ENCODE data around the gene UGT3A1. TPM values are rescaled to one million over a fixed set of nuclear protein-coding genes. Genes with fewer than 3 reads are reported as not detected.

UGT3A1 gene
- total RNA-seq, 2 donors from 2014 or later, result not detected

DNA sequence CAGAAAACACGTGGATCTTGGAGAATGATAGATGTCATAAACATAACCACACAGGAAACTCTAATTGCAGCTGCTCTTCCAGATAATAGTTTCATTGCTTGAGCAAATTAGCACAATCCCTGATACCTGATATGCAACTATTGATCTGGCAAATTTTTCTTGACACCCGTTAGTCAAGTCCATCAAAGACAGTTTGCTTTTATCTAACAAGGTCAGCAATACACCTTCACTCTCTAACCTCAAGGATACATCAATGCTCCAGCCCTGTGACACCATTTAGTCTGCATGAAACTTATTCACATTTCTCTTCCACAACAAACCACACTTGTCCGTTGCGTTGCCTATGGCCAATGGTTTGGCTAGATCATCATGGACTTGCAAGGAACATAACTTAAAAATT lies 16.6 kb downstream of the UGT3A1 start:
- Mint-ChIP-seq H3K27me3 (ENCODE audit: low read depth) (peaks cover 5% of the 10 kb centered on the region), H3K9me3 (peaks cover 4 to 5% of the 10 kb centered on the region in 2 donors)

DNA sequence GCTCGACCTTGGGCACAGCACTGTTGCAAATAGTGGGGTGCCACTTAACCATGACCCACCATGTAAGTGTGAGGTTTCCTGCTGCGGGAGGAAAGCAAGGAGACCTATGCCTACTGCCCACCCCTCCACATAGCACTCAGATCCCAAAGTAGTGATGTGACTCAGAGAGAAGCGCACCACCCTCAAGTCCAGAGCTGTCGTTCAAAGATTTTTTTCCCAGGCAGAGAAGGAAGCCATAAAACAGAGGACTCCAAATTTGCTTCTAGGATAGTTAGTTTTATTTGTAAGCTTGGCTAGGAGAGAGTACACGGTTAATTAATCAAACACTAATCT lies 19.3 kb downstream of the UGT3A1 start:
- H3K27ac Mint-ChIP-seq, result no peak overlapping the region
- H3K36me3 Mint-ChIP-seq (ENCODE audit: insufficient read depth in 2 of 2), result peaks cover 0 to 4% of the 10 kb centered on the region in 2 donors
- H3K9me3 Mint-ChIP-seq, result peaks cover 0 to 2% of the 10 kb centered on the region in 2 donors
- ATAC-seq (replicated peaks in 1 of 2) (no peak), DNase-seq (no peak)
- H3K4me3 Mint-ChIP-seq, result no peak overlapping the region
- peaks cover 9% of the 10 kb centered on the region for H3K27me3 Mint-ChIP-seq (ENCODE audit: low read depth)
- H3K4me1 Mint-ChIP-seq (ENCODE audit: low read depth), result no peaks in the 10 kb centered on the region

More for the DNA sequence above, 16.6 kb downstream of the UGT3A1 start:
- H3K27ac Mint-ChIP-seq, result no peak overlapping the region
- ATAC-seq (replicated peaks in 1 of 2) (no peak), DNase-seq (no peak)
- no peaks in the 10 kb centered on the region for H3K4me1 Mint-ChIP-seq (ENCODE audit: low read depth)
- no peak overlapping the region for H3K4me3 Mint-ChIP-seq
- H3K36me3 Mint-ChIP-seq (ENCODE audit: insufficient read depth in 2 of 2), result peaks cover 0 to 6% of the 10 kb centered on the region in 2 donors

DNA sequence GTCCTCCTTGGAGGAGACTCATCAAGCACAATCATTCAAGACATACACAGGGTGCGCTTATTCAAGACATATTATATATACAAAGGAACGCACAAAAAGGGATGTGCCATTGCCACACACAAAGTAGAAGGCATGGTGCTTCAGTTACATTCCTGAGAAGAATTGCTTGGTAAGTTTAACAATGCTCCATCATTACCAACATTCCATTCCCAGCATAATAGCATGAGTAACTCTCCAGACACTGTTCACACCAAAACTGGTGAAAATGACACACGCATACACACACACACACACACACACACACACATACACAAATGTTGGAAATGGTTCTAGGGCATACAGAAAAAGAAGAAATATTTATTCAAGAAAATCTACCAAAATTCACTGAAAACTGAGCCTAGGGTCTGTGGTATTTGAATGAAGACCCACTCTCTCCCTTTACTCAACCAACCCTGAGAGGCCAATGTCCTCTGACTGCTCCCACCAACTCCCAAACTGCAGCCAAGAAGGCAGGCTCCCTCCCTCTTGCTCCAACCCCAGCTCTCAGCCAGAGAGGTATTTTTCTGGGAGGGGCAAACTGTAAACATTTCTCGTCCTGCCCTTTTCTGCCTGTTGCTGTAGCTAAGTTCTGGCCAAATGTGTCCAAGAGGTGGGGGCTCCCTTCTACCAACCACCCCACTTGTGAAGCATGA lies 19.9 kb downstream of the UGT3A1 start:
- Mint-ChIP-seq H3K9me3 (no peaks in the 10 kb centered on the region), H3K4me3 (no peak overlapping the region), H3K27ac (no peak overlapping the region), H3K36me3 (ENCODE audit: insufficient read depth in 2 of 2) (peaks cover 0 to 3% of the 10 kb centered on the region in 2 donors), H3K4me1 (ENCODE audit: low read depth) (no peaks in the 10 kb centered on the region), H3K27me3 (ENCODE audit: low read depth) (peaks cover 9% of the 10 kb centered on the region)
- no peak for ATAC-seq (replicated peaks in 1 of 2)
- DNase-seq, result no peak

DNA sequence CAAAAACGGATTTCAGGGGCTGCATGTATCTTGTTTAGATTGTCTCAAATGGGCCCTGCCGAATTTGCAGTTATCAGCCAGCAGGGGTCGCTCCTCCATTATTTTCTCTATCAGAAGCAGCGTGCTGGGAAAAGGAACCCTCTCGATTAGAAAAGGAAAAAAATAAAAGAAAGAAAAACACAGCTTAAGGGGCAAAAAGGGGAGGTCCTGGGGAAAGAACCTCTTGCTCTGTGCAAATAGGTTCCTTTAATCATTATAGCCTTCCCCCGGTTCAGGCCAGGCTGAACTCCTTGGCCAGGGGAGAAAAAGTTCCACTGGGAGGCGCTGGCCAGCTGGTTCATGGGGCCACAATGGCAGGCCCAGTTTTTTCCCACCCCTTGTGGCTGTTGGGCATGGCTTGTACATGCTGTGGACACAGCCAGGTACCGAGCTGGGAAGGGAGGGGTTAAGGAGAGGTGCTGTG lies 27.8 kb downstream of the UGT3A1 start:
- Mint-ChIP-seq H3K9me3 (no peaks in the 10 kb centered on the region), H3K4me3 (no peak overlapping the region), H3K4me1 (ENCODE audit: low read depth) (no peaks in the 10 kb centered on the region), H3K27me3 (ENCODE audit: low read depth) (peaks cover 19% of the 10 kb centered on the region), H3K36me3 (ENCODE audit: insufficient read depth in 2 of 2) (peaks cover 0 to 3% of the 10 kb centered on the region in 2 donors), H3K27ac (no peak overlapping the region)
- no peak for ATAC-seq (replicated peaks in 1 of 2)
- DNase-seq, result peak; percentile 4 to 5

DNA sequence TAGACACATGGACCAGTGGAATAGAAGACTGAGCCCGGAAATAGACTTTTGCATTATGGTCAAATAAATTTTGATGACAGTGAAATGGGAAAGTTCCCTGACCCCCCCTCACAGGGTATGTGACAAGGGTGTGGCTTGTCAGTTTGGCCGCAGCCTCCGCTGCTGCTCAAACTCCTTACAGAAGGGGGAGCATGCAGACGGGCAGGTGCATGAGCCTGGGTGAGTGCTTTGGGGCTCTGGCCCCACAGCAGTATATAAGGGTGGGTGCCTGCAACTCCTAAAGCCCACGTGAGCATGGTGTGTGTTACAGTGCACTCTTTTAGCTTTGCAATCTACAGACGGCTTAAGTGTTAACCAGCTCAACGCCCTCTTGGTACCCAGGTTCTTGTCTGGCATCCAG lies 30.9 kb downstream of the UGT3A1 start:
- no peak for ATAC-seq (replicated peaks in 1 of 2)

DNA sequence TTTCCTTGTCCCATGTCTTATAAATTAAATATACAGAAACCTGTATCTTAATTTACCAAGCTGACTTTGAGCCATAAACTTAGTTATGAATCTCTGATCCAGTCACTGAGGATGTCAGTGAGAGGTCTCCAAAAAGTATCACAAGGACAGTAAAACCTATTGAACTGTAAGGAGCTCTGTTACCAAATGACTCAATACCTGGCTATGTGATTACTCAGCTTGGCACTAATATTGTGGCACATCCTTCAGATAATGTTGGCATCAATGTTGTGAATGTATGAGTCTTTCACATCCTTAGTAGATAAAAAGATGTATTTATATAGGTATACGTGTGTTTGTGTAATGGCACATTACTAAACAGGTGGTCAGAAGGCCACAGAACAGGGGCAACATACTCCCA lies 34.8 kb downstream of the UGT3A1 start:
- Mint-ChIP-seq H3K36me3 (ENCODE audit: insufficient read depth in 2 of 2) (peaks cover 0 to 5% of the 10 kb centered on the region in 2 donors), H3K27me3 (ENCODE audit: low read depth) (peaks cover 48% of the 10 kb centered on the region), H3K4me1 (ENCODE audit: low read depth) (no peaks in the 10 kb centered on the region), H3K9me3 (peaks cover 0 to 4% of the 10 kb centered on the region in 2 donors), H3K4me3 (no peak overlapping the region), H3K27ac (no peak overlapping the region)
- ATAC-seq (replicated peaks in 1 of 2) (no peak), DNase-seq (no peak)

More for the DNA sequence above, 30.9 kb downstream of the UGT3A1 start:
- Mint-ChIP-seq H3K27me3 (ENCODE audit: low read depth) (peaks cover 19% of the 10 kb centered on the region), H3K4me1 (ENCODE audit: low read depth) (no peaks in the 10 kb centered on the region), H3K9me3 (no peaks in the 10 kb centered on the region), H3K27ac (no peak overlapping the region), H3K36me3 (ENCODE audit: insufficient read depth in 2 of 2) (peaks cover 0 to 3% of the 10 kb centered on the region in 2 donors), H3K4me3 (no peak overlapping the region)
- no peak for DNase-seq

DNA sequence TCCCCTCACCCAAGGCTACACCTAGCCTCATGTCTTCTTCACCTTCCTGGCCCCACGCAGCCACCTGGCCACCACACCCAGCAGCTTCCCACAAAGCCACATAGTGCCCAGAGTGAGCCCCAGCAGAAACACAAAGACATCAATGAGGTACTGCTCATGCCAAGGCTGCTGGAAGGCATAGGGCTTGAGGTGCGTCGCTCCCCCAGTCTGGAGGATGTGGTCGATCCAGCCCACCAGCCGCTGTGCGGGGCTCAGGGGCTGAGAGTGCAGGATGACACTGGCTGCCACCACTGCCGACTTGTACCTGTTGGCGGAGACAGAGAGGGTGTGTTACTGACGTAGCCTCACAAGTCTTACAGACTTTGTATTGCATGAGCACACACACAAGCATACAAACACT lies 37.0 kb downstream of the UGT3A1 start:
- Mint-ChIP-seq H3K27me3 (ENCODE audit: low read depth) (peaks cover 51% of the 10 kb centered on the region), H3K27ac (no peak overlapping the region), H3K4me1 (ENCODE audit: low read depth) (no peaks in the 10 kb centered on the region), H3K9me3 (peaks cover 0 to 4% of the 10 kb centered on the region in 2 donors), H3K4me3 (no peak overlapping the region), H3K36me3 (ENCODE audit: insufficient read depth in 2 of 2) (peaks cover 0 to 5% of the 10 kb centered on the region in 2 donors)
- ATAC-seq (replicated peaks in 1 of 2) (peak; percentile 52 to 58), DNase-seq (peak; percentile 16 to 22)

DNA sequence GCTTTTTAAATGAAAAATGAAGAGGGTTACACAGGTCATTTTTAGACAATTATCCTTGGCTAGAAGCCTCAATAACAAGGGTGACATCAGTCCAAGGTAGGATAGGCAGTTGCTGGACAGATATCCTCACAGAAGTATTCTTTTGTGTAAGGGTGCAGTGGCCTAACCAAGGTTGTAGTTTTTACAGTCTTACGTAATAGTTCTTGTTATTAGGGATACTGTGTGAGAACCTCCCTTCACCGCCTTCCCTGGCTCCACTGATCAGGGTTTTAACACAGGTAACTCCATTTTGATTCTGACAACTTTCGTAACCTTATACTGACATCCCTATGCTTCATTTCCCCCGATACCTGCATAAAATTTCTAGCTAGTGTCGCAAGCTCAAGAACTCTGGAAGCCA lies 44.1 kb downstream of the UGT3A1 start:
- H3K9me3 Mint-ChIP-seq, result no peaks in the 10 kb centered on the region
- H3K4me1 Mint-ChIP-seq (ENCODE audit: low read depth), result no peaks in the 10 kb centered on the region
- no peak overlapping the region for H3K27ac Mint-ChIP-seq
- no peaks in the 10 kb centered on the region for H3K36me3 Mint-ChIP-seq (ENCODE audit: insufficient read depth in 2 of 2)
- no peak for DNase-seq
- ATAC-seq (replicated peaks in 1 of 2), result no peak
- H3K4me3 Mint-ChIP-seq, result no peak overlapping the region
- H3K27me3 Mint-ChIP-seq (ENCODE audit: low read depth), result peaks cover 25% of the 10 kb centered on the region

DNA sequence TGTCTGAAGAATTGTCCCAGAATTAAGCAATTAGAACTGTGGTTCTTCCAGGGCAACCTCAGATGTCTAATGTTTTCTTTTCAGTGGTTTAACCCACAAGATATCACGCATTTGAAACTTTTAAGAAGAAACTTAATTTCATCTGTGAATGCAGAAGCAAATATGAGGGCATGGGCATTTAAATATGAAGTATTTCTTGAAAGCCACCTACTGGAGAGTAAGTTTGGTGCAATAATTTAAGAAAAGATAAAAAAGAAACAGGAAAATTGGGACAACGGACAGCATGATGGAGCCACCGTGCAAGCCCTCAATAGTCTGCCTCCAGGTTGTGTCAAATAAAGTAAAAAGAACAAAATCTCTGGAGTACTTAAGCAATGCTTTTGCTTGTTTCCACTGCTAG lies 51.6 kb downstream of the UGT3A1 start:
- ATAC-seq (replicated peaks in 1 of 2) (no peak), DNase-seq (no peak)
- no peaks in the 10 kb centered on the region for H3K36me3 Mint-ChIP-seq (ENCODE audit: insufficient read depth in 2 of 2)
- no peak overlapping the region for H3K27ac Mint-ChIP-seq
- H3K27me3 Mint-ChIP-seq (ENCODE audit: low read depth), result peaks cover 12% of the 10 kb centered on the region
- H3K4me3 Mint-ChIP-seq, result no peak overlapping the region
- H3K4me1 Mint-ChIP-seq (ENCODE audit: low read depth), result peaks cover 8% of the 10 kb centered on the region
- no peaks in the 10 kb centered on the region for H3K9me3 Mint-ChIP-seq

DNA sequence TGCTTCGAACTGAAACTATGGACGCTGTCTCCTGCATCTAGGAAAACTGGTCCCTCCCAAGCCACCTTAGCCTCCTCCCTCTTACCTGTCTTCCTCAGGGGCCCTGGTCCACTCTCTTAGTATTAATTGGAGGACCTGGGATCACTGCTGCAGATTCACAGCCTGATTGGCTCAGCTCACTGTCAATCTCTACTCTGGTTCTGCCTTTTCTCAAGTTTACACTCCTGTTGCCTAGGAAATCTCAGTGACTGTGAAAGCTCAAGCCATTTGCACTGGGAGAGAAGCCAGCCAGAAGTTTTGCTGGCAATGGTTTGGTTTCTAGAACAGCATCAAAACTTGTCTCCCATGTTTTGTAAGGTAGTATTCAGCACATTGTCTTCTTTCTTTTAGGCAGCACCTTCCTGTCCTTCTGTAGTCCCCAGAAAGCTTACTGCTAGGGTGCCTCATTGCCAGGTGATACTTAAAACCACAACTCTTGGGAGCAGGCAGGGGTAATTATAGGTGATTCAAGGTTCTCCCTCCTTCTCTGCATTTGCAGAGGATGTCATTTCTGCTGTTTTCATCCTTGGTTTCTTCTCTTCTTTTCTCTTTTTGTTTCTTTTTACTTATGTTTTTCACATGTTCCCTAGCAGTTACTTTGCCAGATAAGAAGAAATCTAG lies 52.5 kb downstream of the UGT3A1 start, which contains the start of gene CAPSL:
Gene CAPSL (minus strand): TSS at position 55 of the 660 bp plus-strand sequence. CDS start 17,502 bp downstream, outside the sequence.
- peaks cover 10% of the 10 kb centered on the region for H3K27me3 Mint-ChIP-seq (ENCODE audit: low read depth)
- ATAC-seq (replicated peaks in 1 of 2) (peak in 1 of 2 donors; percentile 35), DNase-seq (no peak)
- H3K9me3 Mint-ChIP-seq, result no peaks in the 10 kb centered on the region
- H3K4me1 Mint-ChIP-seq (ENCODE audit: low read depth), result peaks cover 8% of the 10 kb centered on the region
- H3K36me3 Mint-ChIP-seq (ENCODE audit: insufficient read depth in 2 of 2), result no peaks in the 10 kb centered on the region
- H3K4me3 Mint-ChIP-seq, result no peak within 1 kb of the TSS
- no peak within 1 kb of the TSS for H3K27ac Mint-ChIP-seq

DNA sequence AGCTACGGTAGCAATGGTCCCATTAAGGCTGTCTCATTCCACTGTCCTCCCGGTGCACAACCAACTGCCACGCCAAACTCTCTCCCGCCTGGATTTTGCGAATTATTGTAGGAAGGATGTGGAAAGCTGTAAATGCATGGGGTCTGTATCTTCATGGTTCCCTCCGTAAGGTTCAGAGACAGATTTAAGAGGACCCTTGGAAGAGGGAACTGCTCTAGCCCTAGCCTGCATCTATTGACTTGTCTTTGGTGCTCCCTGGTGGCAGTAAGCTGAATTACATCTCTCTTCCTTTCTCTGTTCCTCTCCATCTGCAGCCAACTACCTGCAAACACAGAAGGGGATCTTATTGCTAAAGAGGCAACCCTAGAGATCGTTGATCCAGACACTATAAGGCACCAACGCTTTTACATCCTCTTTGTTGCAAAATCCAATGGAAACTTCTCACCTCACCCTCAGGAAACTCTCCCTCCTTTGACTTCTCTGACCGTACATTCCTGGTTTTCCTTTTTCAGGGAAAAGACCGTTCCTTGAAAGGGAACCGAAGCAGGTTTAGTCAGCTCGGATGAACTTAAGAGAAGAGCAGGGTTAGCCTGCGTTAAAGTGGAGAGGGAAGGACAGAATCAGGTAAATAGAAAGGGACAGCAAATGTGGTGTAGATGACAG lies 64.7 kb downstream of the UGT3A1 start:
- ATAC-seq (replicated peaks in 1 of 2), result peak; percentile 35 to 39
- Mint-ChIP-seq H3K9me3 (no peaks in the 10 kb centered on the region), H3K36me3 (ENCODE audit: insufficient read depth in 2 of 2) (no peaks in the 10 kb centered on the region), H3K4me3 (peak overlapping the region; percentile 38 to 82), H3K27me3 (ENCODE audit: low read depth) (peaks cover 13% of the 10 kb centered on the region), H3K27ac (no peak overlapping the region), H3K4me1 (ENCODE audit: low read depth) (peaks cover 54% of the 10 kb centered on the region)
- DNase-seq, result peak; percentile 69 to 80

DNA sequence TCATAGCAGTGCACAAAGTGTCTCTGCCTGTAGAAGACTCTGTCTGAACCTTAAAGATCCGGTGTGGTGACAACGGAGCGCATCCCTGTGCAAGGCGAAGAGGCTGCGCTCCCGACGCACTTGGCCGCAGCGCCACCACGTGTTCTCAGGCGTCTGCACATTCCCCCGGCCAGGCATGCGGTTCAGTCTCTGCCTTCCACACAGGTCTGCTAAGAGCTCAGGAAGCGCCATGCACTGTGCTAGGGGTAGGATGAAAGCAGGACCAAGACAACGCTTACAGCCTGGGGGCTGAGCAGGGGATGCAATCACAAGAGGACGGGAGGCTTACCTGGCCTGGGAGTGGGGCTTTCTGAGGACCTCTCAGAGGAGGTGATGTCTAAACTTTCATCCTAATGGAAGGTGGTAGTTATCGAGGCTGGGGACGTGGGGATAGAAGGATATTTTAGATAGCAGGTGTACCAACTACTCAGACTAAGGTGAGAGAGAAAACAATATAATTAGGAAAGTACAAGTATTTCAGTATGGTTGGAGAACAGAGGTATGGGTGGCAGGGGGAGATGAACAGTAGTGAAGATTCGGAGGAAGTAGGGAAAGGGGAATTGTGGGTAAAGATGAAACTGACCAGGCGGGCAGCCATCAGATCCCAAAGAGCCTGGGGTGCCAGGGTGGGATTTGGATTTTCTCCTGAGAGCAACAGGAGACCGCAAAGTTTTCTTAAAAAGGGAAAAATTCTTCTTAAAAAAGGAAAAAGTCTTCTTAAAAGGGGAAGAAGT lies 66.1 kb downstream of the UGT3A1 start:
- DNase-seq (peak; percentile 86 to 89), ATAC-seq (replicated peaks in 1 of 2) (peak; percentile 87 to 89)
- H3K4me1 Mint-ChIP-seq (ENCODE audit: low read depth), result peaks cover 68% of the 10 kb centered on the region
- H3K9me3 Mint-ChIP-seq, result peaks cover 0 to 2% of the 10 kb centered on the region in 2 donors
- peak overlapping the region; percentile 82 to 85 for H3K4me3 Mint-ChIP-seq
- H3K27ac Mint-ChIP-seq, result peak overlapping the region; percentile 83
- H3K27me3 Mint-ChIP-seq (ENCODE audit: low read depth), result peaks cover 6% of the 10 kb centered on the region
- peaks cover 4% of the 10 kb centered on the region in 2 donors for H3K36me3 Mint-ChIP-seq (ENCODE audit: insufficient read depth in 2 of 2)
